ENCODE measurements around the gene WDR77.

GRCh38 chr1:111424281-111424680, 24.8 kb downstream of the WDR77 start:
- TF ChIP-seq TAF1 (IDR thresholded peaks at IDR 0.05; ENCODE audit: borderline replicate concordance, low read depth, low read length), result no peak
- TF ChIP-seq POLR2A (IDR thresholded peaks at IDR 0.05; ENCODE audit: low read depth, low read length), result no peak
- no peak for TF ChIP-seq POLR2AphosphoS5 (IDR thresholded peaks at IDR 0.05; ENCODE audit: low read depth, low read length)
